Trophoblast cell (in vitro differentiated cells and primary cell): ENCODE results near the gene C11orf68.
"Not testable (repeated sequence)": the region's sequence is repeated elsewhere in the genome, so short reads cannot be mapped to it uniquely, and the experiment has no call there.

Experiments used
- DNase-seq, 2 donors: peaks; one replicate each; pipeline ENCODE4 v3.0.0-alpha.2; 2016
- H2AFZ ChIP-seq: 2 replicates; pipeline ENCODE4 v1.6.1; 2013; ENCODE audit warnings: low read length, moderate library complexity, mild to moderate bottlenecking; ENCODE audit not compliant: insufficient read depth, poor library complexity
- H2AK5ac ChIP-seq: 2 replicates; pipeline ENCODE4 v1.6.1; 2013; ENCODE audit warnings: mild to moderate bottlenecking, low read length
- H2BK120ac ChIP-seq: 2 replicates; pipeline ENCODE4 v1.6.1; 2013; ENCODE audit warnings: low read length, mild to moderate bottlenecking, moderate library complexity; ENCODE audit not compliant: insufficient read depth, poor library complexity
- H2BK12ac ChIP-seq: 2 replicates; pipeline ENCODE4 v1.6.1; 2013; ENCODE audit warnings: mild to moderate bottlenecking, low read length, moderate library complexity
- H2BK5ac ChIP-seq: 2 replicates; pipeline ENCODE4 v1.6.1; 2013; ENCODE audit warnings: low read length, low read depth, moderate library complexity, mild to moderate bottlenecking; ENCODE audit not compliant: poor library complexity
- H3K14ac ChIP-seq: 2 replicates; pipeline ENCODE4 v1.6.1; 2013; ENCODE audit warnings: mild to moderate bottlenecking, low read length
- H3K18ac ChIP-seq: 2 replicates; pipeline ENCODE4 v1.6.1; 2013; ENCODE audit warnings: mild to moderate bottlenecking, low read length
- H3K23ac ChIP-seq: 2 replicates; pipeline ENCODE4 v1.6.1; 2013; ENCODE audit warnings: low read length
- H3K27ac ChIP-seq: 2 replicates; pipeline ENCODE4 v1.5.1; 2013; ENCODE audit warnings: low read depth, mild to moderate bottlenecking, inconsistent platforms, low read length, moderate library complexity
- H3K27me3 ChIP-seq: 2 replicates; pipeline ENCODE4 v1.6.1; 2013; ENCODE audit warnings: inconsistent platforms, mild to moderate bottlenecking, low read length, moderate library complexity; ENCODE audit not compliant: insufficient read depth
- H3K36me3 ChIP-seq, 2 experiments: 1 replicate in 1 of 2; 2 replicates in 1 of 2; pipeline ENCODE4 v1.6.1; 2013; ENCODE audit warnings: low read length in 2 of 2, mild to moderate bottlenecking in 2 of 2, moderate library complexity in 1 of 2; ENCODE audit not compliant: insufficient read depth in 2 of 2, control insufficient read depth in 1 of 2
- H3K4ac ChIP-seq: 2 replicates; pipeline ENCODE4 v1.6.1; 2013; ENCODE audit warnings: low read depth, mild to moderate bottlenecking, low read length, moderate library complexity
- H3K4me1 ChIP-seq, 2 experiments: 1 replicate in 1 of 2; 2 replicates in 1 of 2; pipeline ENCODE4 v1.6.1; 2013; ENCODE audit warnings: low read length in 2 of 2, mild to moderate bottlenecking in 2 of 2, moderate library complexity in 1 of 2; ENCODE audit not compliant: insufficient read depth in 2 of 2, control insufficient read depth in 1 of 2
- H3K4me2 ChIP-seq: 2 replicates; pipeline ENCODE4 v1.6.1; 2013; ENCODE audit warnings: inconsistent platforms, mild to moderate bottlenecking, low read length, moderate library complexity
- H3K4me3 ChIP-seq: 2 replicates; pipeline ENCODE4 v1.5.1; 2013; ENCODE audit warnings: mild to moderate bottlenecking, low read depth, low read length, inconsistent platforms
- H3K79me1 ChIP-seq: one replicate; pipeline ENCODE4 v1.6.1; 2013; ENCODE audit warnings: low read length
- H3K79me2 ChIP-seq: 2 replicates; pipeline ENCODE4 v1.6.1; 2013; ENCODE audit warnings: low read length, mild to moderate bottlenecking; ENCODE audit not compliant: control insufficient read depth, insufficient read depth, poor library complexity
- H3K9ac ChIP-seq: 2 replicates; pipeline ENCODE4 v1.6.1; 2013; ENCODE audit warnings: mild to moderate bottlenecking, low read length
- H3K9me3 ChIP-seq: 2 replicates; pipeline ENCODE4 v1.6.1; 2013; ENCODE audit warnings: low read depth, mild to moderate bottlenecking, control low read depth, inconsistent platforms, low read length; ENCODE audit not compliant: insufficient read depth
- H4K12ac ChIP-seq: 2 replicates; pipeline ENCODE4 v1.6.1; 2013; ENCODE audit warnings: low read depth, mild to moderate bottlenecking, low read length, moderate library complexity
- H4K8ac ChIP-seq: 2 replicates; pipeline ENCODE4 v1.6.1; 2013; ENCODE audit warnings: low read depth, mild to moderate bottlenecking, low read length, moderate library complexity
- H4K91ac ChIP-seq: one replicate; pipeline ENCODE4 v1.6.1; 2013; ENCODE audit warnings: low read depth, mild to moderate bottlenecking, low read length, moderate library complexity
- WGBS: extraction: QIAGEN DNeasy Blood & Tissue Kit; methylation state at CpG from one replicate; pipeline ENCODE4 v1.1.7; 2013; ENCODE audit warnings: missing lambda C conversion rate; ENCODE audit not compliant: insufficient read length, insufficient coverage; ENCODE audit errors: extremely low coverage; 5-methylcytosine and 5-hydroxymethylcytosine counted together

Gene C11orf68

DNA sequence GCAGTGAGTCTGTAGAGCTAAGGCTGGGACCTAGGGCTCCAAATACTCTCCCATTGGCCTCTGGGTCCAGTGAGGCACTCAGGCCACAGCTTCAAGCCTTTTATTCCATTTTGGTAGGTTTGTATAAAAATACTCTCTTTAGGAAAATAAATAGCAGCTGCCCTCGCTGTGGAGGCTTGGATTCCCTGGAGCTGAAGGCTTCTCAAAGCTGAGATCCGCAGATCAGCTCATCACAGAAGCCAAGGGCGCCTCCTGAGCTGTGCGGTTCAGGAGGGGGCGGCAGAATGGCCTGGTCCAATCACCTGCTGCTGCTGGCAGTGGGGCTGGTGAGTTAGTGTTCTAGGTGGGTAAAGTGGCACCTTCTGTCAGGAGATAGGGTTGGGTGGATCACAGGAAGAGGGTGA, 26.7 kb downstream of the C11orf68 start:
- peak overlapping the region; percentile 96 for H3K4me2 ChIP-seq
- H4K8ac ChIP-seq, H3K9me3 ChIP-seq, H2BK12ac ChIP-seq, H2AFZ ChIP-seq, H4K91ac ChIP-seq, H2BK5ac ChIP-seq, H3K23ac ChIP-seq, H3K9ac ChIP-seq, H3K4ac ChIP-seq, H2BK120ac ChIP-seq, H3K18ac ChIP-seq, H3K4me3 ChIP-seq, H3K27ac ChIP-seq, DNase-seq, H3K14ac ChIP-seq, H2AK5ac ChIP-seq, H4K12ac ChIP-seq, H3K27me3 ChIP-seq: not testable (repeated sequence)
- H3K79me1 ChIP-seq: peaks cover 24% of the 10 kb centered on the region
- H3K79me2 ChIP-seq: peaks cover 11% of the 10 kb centered on the region
- no CpG with 5 or more reads among the region's 5 CpGs for WGBS
- H3K4me1 ChIP-seq: peaks cover 13 to 26% of the 10 kb centered on the region in 2 experiments
- peaks cover 0 to 14% of the 10 kb centered on the region in 2 experiments for H3K36me3 ChIP-seq

DNA sequence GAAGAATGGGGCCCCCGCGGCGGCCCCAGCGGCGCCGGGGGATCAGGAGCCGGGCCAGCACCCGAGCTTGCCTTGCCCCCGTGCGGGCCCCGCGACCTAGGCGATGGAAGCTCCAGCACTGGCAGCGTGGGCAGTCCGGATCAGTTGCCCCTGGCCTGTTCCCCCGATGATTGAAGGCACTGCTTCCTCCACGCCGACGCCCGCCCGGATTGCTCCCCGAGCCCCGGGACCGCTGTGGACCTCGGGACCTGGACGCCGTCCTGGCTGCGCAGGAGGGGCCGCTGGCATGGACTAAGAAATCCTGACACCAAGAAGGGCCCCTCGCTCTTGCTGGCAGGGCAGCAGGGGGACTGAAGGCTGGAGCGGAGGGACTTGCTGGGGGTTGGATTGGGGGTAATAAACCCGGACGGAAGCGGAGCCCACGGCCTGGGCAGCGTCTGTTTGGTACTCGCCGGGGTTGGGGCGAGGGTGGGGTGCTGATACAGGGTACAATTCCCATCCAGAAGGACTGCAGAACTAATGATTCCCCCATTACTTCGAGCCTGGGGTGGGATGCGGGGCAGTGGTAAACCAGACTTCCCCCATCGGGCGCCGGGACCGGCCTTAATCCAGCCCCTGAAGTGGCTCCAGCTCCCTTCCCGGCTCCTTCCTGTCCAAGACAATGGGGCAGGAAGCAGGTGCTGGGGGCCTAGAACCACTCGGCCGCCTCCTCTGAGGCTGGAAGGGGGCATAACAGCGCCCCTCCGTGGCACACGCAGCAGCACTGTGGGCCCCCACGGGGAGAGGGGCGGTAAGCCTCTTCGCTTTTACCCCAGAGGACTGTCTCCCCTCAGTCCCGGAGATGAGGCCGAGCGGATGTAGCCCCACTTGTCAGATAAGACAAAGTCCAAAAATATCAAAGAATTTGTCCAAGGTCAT, 27.4 kb downstream of the C11orf68 start:
- Histone ChIP-seq H3K9ac (peak overlapping the region; percentile 3), H3K4me2 (peak overlapping the region; percentile 96)
- WGBS: no CpG with 5 or more reads among the region's 57 CpGs

GRCh38 chr11:65890324-65891218, 28.3 kb downstream of the C11orf68 start, which contains the start of gene CCDC85B:
Gene CCDC85B, plus strand, starts transcription at chr11:65890673. Its CDS starts 111 bp downstream, at chr11:65890784.
- peaks cover 13 to 26% of the 10 kb centered on the region in 2 experiments for H3K4me1 ChIP-seq
- H3K9me3 ChIP-seq: no peaks in the 10 kb centered on the region
- peak within 1 kb of the TSS; percentile 67 for H3K9ac ChIP-seq
- H3K4me3 ChIP-seq: peak within 1 kb of the TSS; percentile 69
- no peaks in the 10 kb centered on the region for H3K27me3 ChIP-seq
- H3K23ac ChIP-seq: no peak within 1 kb of the TSS
- H2BK12ac ChIP-seq: peak within 1 kb of the TSS; percentile 25
- peak within 1 kb of the TSS; percentile 61 for H2BK5ac ChIP-seq
- H2AK5ac ChIP-seq: peak within 1 kb of the TSS; percentile 60
- peak within 1 kb of the TSS; percentile 96 for H3K4me2 ChIP-seq
- no CpG with 5 or more reads among the region's 94 CpGs for WGBS
- H3K18ac ChIP-seq: peak within 1 kb of the TSS; percentile 91
- peak within 1 kb of the TSS; percentile 70 for H4K12ac ChIP-seq
- peak; percentile 95 to 97 for DNase-seq
- peak within 1 kb of the TSS; percentile 57 for H3K4ac ChIP-seq
- H3K79me2 ChIP-seq: peaks cover 11% of the 10 kb centered on the region
- H2AFZ ChIP-seq: peak within 1 kb of the TSS; percentile 89
- H4K8ac ChIP-seq: peak within 1 kb of the TSS; percentile 69
- peak within 1 kb of the TSS; percentile 29 for H4K91ac ChIP-seq
- H3K14ac ChIP-seq: peak within 1 kb of the TSS; percentile 85
- H3K27ac ChIP-seq: peak within 1 kb of the TSS; percentile 38
- peaks cover 9 to 16% of the 10 kb centered on the region in 2 experiments for H3K36me3 ChIP-seq
- peak within 1 kb of the TSS; percentile 59 for H2BK120ac ChIP-seq
- peaks cover 24% of the 10 kb centered on the region for H3K79me1 ChIP-seq

More for the DNA sequence above, 27.4 kb downstream of the C11orf68 start:
- Histone ChIP-seq H2AK5ac (peak overlapping the region; percentile 60), H3K9me3 (no peaks in the 10 kb centered on the region), H2BK5ac (peak overlapping the region; percentile 24), H3K14ac (peak overlapping the region; percentile 85), H3K23ac (no peak overlapping the region), H2BK120ac (peak overlapping the region; percentile 59), H3K36me3 (peaks cover 4 to 14% of the 10 kb centered on the region in 2 experiments), H3K27ac (no peak overlapping the region), H3K4ac (peak overlapping the region; percentile 57), H3K79me2 (peaks cover 11% of the 10 kb centered on the region), H3K18ac (peak overlapping the region; percentile 91), H4K8ac (peak overlapping the region; percentile 69), H4K91ac (peak overlapping the region; percentile 29), H3K4me1 (peaks cover 13 to 26% of the 10 kb centered on the region in 2 experiments), H3K4me3 (peak overlapping the region; percentile 69), H3K79me1 (peaks cover 24% of the 10 kb centered on the region), H3K27me3 (no peaks in the 10 kb centered on the region), H4K12ac (peak overlapping the region; percentile 68), H2AFZ (peak overlapping the region; percentile 89), H2BK12ac (no peak overlapping the region)
- DNase-seq: no peak
